GM03348 (cell line): ENCODE measurements around the gene CDC42BPG.

Source experiments
- DNase-seq: peaks from one replicate; pipeline ENCODE4 v3.0.0; 2012; ENCODE audit warnings: low spot score

Gene CDC42BPG

GRCh38 chr11:64879244-64879900 lies 34.9 kb upstream of the CDC42BPG start:
- DNase-seq = no peak

GRCh38 chr11:64878494-64879243 lies 34.2 kb upstream of the CDC42BPG start, which contains the start of gene EHD1:
TSS of gene EHD1 (minus strand) at chr11:64878621. CDS start at chr11:64878464, 157 bp downstream.
- DNase-seq = peak; percentile 98

GRCh38 chr11:64878223-64878493 lies 33.7 kb upstream of the CDC42BPG start:
- no peak for DNase-seq

DNA sequence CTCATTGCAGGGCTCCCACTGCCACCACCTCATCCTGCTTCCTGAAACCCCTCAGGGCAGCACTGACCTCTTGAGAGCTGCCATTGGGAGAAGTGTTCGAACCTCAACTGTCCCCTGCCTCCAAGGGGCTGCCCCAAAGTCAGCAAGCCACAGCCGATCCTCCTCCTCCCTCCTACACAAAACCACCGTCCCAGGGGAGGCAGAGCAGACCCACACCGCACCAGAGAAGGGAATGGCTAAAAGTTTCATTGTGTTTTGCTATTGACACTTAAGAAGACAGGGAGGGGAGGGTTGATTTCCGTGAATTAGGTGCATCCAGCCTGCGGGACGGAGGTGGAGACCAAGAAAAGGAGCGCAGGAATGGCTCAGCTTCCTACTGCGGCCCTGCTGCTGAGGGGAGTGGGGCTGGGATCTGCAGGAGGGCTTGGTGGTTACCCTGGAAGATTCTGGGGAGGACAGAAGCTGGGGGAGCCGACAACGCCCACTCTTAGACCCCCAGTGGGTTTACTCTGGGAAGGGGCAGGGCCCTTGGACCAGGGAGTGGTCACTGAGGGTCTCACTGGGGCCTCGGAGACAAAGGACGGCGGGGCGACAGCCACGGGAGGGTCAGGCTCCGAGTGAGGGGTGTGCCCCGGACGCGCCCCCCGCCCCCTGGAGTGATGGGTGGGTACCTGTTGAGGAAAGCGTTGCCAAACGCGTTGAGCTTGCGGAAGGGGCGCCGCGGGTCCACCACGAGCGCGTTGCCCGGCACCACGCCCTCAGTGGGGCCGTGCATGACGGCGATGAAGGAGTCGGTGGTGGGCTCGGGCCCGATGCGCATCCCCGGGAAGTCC lies 33.2 kb upstream of the CDC42BPG start:
- peak; percentile 43 for DNase-seq

GRCh38 chr11:64876835-64877341 lies 32.4 kb upstream of the CDC42BPG start:
- DNase-seq = peak; percentile 74

GRCh38 chr11:64876229-64876750 lies 31.8 kb upstream of the CDC42BPG start:
- DNase-seq = no peak

DNA sequence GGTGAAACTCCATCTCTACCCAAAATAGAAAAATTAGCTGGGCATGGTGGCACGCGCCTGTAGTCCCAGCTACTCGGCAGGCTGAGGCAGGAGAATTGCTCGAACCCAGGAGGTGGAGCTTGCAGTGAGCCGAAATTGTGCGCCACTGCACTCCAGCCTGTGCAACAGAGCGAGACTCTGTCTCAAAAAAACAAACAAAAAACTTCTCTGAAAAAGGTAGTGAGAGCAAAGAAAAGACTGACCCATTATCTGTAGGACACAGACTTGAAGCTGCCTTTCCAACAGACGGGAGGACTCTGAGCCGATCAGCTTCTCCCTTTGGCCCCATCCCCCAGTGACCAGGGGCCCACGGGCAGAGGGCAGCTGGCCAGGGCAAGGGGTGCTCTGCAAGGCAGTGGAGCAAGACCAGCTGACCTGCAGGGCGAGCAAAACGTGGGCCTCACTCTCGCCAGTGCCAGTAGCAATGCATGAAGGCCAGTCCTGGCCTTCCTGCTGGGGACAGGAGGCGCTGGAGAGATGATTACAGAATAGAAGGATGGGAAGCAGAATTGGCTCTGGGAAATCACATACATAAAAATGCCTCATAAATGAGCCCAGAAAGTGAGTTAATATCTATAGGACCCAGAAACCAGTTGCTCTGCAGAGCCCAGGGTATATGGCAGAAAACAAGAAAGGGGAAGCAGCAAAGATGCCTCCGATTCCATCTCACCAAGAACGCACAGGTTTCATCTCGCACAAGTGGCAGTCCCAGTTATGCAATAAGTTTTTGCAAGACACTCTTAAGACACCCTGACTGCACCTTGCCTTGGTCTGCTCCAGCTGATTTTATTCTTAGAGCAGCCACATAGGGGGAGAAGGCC lies 31.1 kb upstream of the CDC42BPG start:
- no peak for DNase-seq

- no peak for DNase-seq
Observed at GRCh38 chr11:64874308-64875240, 30.1 kb upstream of the CDC42BPG start.

DNA sequence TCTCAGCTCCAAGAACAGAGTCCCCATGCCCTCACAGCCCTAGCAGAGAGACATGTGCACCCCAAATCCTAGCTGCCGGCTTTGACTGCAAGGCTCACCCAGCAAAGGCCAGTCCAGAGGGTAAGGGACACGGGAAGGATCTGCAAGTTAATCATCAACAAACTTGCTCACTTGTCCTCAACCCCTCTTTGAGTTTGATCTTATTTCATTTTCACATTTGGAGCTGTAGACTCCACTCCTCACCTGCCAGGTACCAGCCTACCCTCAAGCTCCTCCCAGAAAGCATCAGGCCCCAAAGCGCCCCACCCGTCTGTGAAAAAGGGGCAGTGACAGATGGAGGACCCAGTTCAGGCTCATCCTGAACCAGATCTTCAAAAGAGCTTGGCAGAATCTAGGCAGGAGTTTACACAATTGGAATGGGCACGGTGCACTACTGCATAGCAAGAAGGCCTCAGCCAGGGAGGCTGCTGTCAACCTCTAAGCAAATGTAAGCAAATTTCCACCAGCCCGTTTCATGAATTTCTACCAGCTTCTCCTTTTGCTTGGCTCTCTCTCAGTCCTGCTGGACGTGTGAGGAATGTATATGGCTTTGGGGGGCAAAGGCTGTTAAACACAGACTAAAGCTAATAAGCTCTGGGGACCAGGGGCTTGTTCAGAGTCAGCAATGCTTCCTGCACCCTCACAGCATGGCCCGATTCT lies 28.5 kb upstream of the CDC42BPG start:
- DNase-seq = no peak

DNA sequence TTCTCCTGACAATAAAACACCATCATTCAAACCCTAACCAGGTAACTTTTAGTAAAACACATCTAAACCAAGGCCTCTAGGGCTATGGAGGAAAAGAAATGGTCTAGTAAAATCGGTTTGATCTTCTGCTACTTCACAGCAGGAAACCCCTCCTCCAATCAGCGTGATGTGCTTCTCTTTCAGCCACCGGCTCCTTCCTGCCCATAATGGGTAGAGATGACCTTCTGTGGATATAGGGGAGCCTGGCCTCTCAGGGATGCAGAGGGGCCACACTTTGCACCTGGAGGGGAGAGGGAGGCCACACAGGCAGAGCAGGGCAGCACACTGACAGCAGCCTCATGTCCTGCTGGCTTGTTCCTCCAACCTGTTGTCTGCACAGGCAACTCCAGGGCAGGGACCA lies 27.0 kb upstream of the CDC42BPG start:
- DNase-seq = no peak

DNA sequence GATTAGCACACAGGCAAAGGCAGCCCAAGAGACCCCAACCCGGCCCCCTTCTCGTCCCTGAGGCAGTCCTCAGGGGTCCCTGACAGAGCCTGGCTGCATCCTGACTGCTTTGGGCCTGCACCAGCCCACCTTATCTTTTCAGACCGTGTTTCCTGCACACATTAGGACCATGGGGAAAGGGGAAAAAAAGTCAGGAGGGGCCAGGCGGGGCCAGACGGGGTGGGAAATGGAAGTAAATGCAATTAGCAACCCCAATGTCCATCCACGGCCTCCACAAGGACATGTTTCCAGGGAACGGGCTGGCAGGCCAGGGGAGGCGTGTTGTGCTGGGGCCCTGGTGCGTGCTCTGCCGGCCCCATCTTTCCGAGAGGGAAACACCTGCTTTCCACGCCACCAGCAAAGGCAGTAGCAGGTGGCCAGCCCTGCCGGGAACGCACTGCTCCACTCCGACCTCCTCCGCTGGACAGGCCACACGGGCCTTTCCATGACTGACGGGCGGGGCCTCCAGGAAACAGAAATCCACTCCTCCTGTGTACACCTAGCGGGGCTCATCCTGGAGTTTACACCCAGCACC lies 26.5 kb upstream of the CDC42BPG start:
- no peak for DNase-seq

DNA sequence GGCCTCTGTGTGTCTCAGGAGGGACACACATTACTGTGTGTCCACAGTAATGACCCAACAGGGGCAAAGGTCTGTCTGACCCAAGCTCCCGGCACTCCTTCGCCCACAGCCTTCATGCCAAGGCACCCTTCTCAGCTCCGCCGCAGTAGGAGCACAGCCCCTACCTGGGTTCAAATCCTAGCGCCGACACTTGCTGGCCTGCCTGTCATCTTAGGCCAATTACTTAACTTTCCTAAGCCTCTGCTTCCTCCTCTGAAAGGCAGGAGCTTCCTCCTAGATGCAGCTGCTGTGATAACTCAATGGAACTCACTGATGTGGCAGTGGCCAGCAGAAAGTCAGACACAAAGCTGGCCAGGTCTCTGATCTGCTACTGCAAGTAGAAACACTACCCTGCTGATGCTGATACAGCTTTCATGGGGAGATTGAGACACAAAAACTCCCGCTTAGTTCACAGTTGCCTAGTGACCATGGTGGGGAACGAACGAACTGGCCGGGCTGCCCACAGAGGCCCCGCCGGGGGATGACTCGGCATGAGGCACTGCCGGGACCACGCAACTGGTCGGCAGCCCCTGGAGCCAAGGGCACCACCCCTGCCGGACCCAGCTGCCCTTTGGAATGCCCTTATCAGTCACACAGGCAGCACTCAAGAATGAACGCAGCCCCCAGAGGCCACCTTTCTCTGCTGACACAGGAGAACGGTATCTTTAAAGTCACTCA lies 25.9 kb upstream of the CDC42BPG start:
- DNase-seq = no peak

GRCh38 chr11:64869571-64870175 lies 25.2 kb upstream of the CDC42BPG start:
- no peak for DNase-seq

DNA sequence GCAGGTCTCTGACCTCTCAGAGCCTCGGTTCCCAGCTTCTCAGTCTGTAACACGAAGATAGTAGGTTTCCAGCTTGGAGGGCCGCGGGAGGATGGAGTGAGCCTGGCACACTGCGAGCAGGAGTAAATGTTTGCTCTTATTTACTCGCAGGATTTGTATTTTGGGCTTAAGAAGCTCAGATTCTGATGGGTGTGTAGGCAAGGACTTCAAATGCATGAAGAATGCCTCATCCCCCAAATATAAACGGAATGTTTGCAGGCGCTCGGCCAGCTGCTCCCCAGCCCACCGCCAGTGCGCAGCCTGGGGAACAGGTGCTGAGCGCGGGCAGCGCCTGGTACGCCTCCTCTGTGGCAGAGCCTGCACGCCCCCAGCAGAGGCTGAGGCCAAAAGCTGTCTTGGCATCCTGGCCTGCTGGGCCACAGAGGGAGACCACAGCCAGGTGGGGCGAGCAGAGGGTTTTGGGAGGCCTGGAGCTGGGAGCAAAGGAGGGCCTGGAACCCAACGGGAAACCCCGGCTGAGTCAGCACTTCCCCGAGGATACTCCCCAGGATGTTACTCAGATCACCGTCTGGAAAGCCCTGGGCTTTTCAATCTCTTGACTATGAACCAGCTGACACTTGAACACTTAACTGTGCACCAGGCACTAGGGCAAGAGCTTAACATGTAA lies 24.6 kb upstream of the CDC42BPG start:
- peak; percentile 78 for DNase-seq

- no peak for DNase-seq
Observed at GRCh38 chr11:64867748-64868462, 23.5 kb upstream of the CDC42BPG start.

- no peak for DNase-seq
Observed at GRCh38 chr11:64866173-64866491, 21.7 kb upstream of the CDC42BPG start.
